ENCODE measurements around the gene PCTP.

Gene PCTP

DNA sequence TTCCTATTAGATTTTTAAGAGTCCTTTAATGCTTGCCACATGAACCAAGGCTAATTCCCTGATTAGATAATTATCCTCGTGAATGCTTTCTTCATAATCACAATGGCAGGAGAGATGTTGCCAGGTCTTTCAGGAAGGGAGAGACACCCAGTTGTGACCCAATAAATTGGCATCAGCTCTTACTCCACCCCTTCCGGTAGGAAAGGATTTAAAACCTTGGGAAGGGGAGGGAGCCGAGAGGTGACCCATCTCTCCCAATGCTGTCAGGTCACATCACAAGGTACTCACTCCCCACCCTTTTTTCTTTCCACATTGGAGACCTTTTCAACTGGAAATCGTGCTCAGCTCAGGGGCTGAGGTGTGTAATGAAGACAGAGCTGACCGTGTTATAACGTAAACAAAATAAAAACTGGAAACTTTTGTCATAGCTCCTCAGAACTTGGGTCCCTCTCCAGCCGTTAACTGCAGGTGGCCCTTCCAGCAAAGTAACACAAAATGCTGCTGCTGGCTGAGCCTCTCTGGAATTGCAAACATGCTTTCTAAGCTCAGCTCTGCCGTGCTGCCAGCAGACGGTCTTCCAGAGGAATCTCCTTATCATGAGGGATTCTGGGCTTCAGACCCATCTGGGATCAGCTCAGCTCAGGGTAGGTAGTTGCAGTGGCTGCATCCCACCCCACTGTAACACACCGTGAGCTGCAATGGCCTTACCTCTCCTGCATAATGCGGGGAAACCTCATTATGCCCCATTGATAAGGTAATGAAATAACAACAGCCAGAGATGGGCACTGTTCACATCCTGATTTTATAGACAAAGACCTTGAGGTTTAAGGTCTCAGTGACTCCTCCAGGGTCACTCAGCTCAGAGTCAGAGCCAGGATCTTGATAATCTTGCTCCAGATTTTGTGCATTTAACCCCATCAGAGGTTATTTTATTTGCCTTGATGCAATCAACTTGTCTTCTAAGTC, 43.8 kb upstream of the PCTP start:
- no peaks in the 10 kb centered on the region for H3K36me3 ChIP-seq (ENCODE audit: low read length)
- no peaks in the 10 kb centered on the region for H3K79me2 ChIP-seq (ENCODE audit: insufficient read depth, low read length)
- H3K9ac ChIP-seq (ENCODE audit: low read length) = no peak overlapping the region
- H3K9me3 ChIP-seq (ENCODE audit: insufficient read depth, low read length) = no peaks in the 10 kb centered on the region
- no peak overlapping the region for H2AFZ ChIP-seq (ENCODE audit: low read depth, low read length, severe bottlenecking)
- H4K20me1 ChIP-seq (ENCODE audit: low read depth, low read length) = no peaks in the 10 kb centered on the region
- H3K4me2 ChIP-seq (ENCODE audit: low read depth, low read length, poor library complexity, severe bottlenecking) = no peak overlapping the region
- TF ChIP-seq, protein P1, sequence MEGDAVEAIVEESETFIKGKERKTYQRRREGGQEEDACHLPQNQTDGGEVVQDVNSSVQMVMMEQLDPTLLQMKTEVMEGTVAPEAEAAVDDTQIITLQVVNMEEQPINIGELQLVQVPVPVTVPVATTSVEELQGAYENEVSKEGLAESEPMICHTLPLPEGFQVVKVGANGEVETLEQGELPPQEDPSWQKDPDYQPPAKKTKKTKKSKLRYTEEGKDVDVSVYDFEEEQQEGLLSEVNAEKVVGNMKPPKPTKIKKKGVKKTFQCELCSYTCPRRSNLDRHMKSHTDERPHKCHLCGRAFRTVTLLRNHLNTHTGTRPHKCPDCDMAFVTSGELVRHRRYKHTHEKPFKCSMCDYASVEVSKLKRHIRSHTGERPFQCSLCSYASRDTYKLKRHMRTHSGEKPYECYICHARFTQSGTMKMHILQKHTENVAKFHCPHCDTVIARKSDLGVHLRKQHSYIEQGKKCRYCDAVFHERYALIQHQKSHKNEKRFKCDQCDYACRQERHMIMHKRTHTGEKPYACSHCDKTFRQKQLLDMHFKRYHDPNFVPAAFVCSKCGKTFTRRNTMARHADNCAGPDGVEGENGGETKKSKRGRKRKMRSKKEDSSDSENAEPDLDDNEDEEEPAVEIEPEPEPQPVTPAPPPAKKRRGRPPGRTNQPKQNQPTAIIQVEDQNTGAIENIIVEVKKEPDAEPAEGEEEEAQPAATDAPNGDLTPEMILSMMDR (IDR thresholded peaks at IDR 0.05; ENCODE audit: insufficient read depth, low read length, poor library complexity, severe bottlenecking) = no peak
- TF ChIP-seq EZH2phosphoT487 (conservative IDR thresholded peaks at IDR 0.05; ENCODE audit: low read length) = no peak
- H3F3A ChIP-seq (ENCODE audit: insufficient read depth) = no peaks in the 10 kb centered on the region
- no peaks in the 10 kb centered on the region for H3K27me3 ChIP-seq (ENCODE audit: low read length)
- no peak overlapping the region for H3K4me3 ChIP-seq (ENCODE audit: insufficient read depth, low read length, poor library complexity, severe bottlenecking)
- no peaks in the 10 kb centered on the region for H3K9me2 ChIP-seq (replicated peaks; ENCODE audit: insufficient read depth, low read length)
- no peak overlapping the region for H3K27ac ChIP-seq (ENCODE audit: low read depth, low read length)

DNA sequence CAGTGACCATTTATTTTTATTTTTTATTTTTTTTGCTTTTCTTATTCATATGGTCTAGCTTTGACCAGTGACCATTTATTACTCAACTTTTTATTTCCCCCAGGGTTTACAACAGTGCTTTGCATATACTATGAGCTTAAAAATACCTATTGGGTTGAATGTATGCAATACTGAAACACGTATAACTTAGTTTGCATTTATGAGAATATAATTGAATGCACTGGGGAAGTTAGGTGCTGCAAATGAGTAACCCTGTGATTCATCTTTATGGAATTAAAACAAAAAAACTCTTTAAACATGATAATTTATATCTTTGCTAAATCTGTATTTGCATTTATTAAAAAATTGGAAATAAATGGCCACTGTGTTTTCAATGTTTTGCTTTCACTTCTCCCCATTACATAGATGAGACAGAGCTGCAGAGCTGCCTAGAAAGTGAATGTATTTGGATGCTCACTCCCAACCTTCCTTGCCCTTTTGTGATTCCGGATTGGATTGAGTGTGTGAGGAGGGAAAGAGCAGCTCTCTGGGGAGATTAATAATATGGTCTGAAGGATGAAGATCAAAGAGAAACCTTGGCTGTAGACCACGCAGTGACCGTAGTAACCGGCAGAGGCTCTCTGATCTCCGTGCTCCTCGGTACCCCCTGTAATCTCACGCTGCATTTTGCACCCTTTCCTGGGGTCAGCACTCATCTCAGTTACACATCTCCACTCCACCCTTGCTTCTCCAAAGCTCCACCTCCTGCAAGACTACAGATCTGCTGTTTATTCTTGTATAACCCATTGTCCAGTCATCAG, 42.5 kb upstream of the PCTP start:
- Histone ChIP-seq H3K27ac (ENCODE audit: low read depth, low read length) (no peak overlapping the region), H2AFZ (ENCODE audit: low read depth, low read length, severe bottlenecking) (no peak overlapping the region), H3K4me3 (ENCODE audit: insufficient read depth, low read length, poor library complexity, severe bottlenecking) (no peak overlapping the region), H3K9ac (ENCODE audit: low read length) (no peak overlapping the region), H3K27me3 (ENCODE audit: low read length) (no peaks in the 10 kb centered on the region), H4K20me1 (ENCODE audit: low read depth, low read length) (no peaks in the 10 kb centered on the region), H3K9me3 (ENCODE audit: insufficient read depth, low read length) (no peaks in the 10 kb centered on the region), H3F3A (ENCODE audit: insufficient read depth) (no peaks in the 10 kb centered on the region), H3K9me2 (replicated peaks; ENCODE audit: insufficient read depth, low read length) (no peaks in the 10 kb centered on the region), H3K4me2 (ENCODE audit: low read depth, low read length, poor library complexity, severe bottlenecking) (no peak overlapping the region), H3K36me3 (ENCODE audit: low read length) (no peaks in the 10 kb centered on the region), H3K79me2 (ENCODE audit: insufficient read depth, low read length) (no peaks in the 10 kb centered on the region)
- TF ChIP-seq, protein P1 (IDR thresholded peaks at IDR 0.05; ENCODE audit: insufficient read depth, low read length, poor library complexity, severe bottlenecking) = no peak
- no peak for TF ChIP-seq EZH2phosphoT487 (conservative IDR thresholded peaks at IDR 0.05; ENCODE audit: low read length)

DNA sequence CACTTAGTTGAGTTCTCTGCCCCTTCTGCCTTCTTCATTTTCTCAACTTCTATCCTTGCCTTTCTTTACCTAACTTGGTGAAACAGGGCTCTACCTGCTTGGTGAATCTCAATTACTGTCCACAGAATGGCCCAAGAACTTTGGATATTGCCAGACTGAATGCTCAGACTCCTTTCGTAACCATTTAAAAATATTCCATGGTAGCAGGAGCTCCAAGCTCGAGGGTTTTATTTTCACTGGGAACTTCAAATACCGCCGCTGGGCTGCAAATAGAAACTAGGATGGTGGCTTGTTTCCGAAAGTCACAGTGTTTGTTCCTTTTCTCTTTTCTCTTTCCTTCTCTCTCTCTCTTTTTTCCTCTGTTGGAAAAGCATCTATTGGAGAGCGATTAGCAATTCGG, 41.4 kb upstream of the PCTP start:
- Histone ChIP-seq H3K27me3 (ENCODE audit: low read length) (no peaks in the 10 kb centered on the region), H3F3A (ENCODE audit: insufficient read depth) (no peaks in the 10 kb centered on the region), H3K4me2 (ENCODE audit: low read depth, low read length, poor library complexity, severe bottlenecking) (no peak overlapping the region), H3K4me3 (ENCODE audit: insufficient read depth, low read length, poor library complexity, severe bottlenecking) (no peak overlapping the region), H3K36me3 (ENCODE audit: low read length) (no peaks in the 10 kb centered on the region), H3K9me3 (ENCODE audit: insufficient read depth, low read length) (no peaks in the 10 kb centered on the region), H3K27ac (ENCODE audit: low read depth, low read length) (no peak overlapping the region), H2AFZ (ENCODE audit: low read depth, low read length, severe bottlenecking) (no peak overlapping the region), H3K9ac (ENCODE audit: low read length) (no peak overlapping the region), H3K9me2 (replicated peaks; ENCODE audit: insufficient read depth, low read length) (no peaks in the 10 kb centered on the region), H4K20me1 (ENCODE audit: low read depth, low read length) (no peaks in the 10 kb centered on the region), H3K79me2 (ENCODE audit: insufficient read depth, low read length) (no peaks in the 10 kb centered on the region)
- no peak for TF ChIP-seq EZH2phosphoT487 (conservative IDR thresholded peaks at IDR 0.05; ENCODE audit: low read length)
